Measurements from ENCODE around the gene PARVB.

PARVB gene

DNA sequence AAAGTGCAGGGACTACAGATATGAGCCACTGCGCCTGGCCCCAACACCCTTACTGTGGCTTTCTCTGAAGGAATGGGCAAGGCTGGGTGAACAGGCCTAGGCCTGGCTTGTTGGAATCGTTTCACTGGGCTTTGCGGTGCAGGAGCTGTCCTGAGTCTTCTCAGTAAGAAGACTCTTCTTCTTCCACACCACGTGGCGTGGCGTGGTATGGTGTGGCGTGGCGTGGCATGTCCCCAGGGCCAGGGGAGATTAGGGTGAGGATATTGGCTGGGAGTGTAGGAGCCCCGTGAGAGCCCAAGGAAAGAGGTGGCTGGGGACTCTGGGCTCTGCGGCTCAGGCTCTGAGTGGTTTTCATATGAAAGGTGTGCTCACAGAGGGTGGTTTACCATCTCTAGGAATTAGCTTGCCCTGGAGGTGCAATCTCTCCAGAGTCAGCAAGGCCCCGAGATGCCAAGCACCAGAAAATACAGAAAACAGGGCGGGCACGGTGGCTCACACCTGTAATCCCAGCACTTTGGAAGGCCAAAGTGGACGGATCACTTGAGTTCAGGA, 70.7 kb downstream of the PARVB start:
- DNase-seq (ENCODE audit: low read depth, low spot score): no peak
- in situ Hi-C loops (cut with HindIII; ENCODE audit: low sequenced_read_pairs): no loop called here
- TF ChIP-seq, protein P1, sequence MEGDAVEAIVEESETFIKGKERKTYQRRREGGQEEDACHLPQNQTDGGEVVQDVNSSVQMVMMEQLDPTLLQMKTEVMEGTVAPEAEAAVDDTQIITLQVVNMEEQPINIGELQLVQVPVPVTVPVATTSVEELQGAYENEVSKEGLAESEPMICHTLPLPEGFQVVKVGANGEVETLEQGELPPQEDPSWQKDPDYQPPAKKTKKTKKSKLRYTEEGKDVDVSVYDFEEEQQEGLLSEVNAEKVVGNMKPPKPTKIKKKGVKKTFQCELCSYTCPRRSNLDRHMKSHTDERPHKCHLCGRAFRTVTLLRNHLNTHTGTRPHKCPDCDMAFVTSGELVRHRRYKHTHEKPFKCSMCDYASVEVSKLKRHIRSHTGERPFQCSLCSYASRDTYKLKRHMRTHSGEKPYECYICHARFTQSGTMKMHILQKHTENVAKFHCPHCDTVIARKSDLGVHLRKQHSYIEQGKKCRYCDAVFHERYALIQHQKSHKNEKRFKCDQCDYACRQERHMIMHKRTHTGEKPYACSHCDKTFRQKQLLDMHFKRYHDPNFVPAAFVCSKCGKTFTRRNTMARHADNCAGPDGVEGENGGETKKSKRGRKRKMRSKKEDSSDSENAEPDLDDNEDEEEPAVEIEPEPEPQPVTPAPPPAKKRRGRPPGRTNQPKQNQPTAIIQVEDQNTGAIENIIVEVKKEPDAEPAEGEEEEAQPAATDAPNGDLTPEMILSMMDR (IDR thresholded peaks at IDR 0.05; ENCODE audit: low read depth, low read length): no peak
- no peak overlapping the region for H3K4me3 ChIP-seq (ENCODE audit: low read depth, low read length)

DNA sequence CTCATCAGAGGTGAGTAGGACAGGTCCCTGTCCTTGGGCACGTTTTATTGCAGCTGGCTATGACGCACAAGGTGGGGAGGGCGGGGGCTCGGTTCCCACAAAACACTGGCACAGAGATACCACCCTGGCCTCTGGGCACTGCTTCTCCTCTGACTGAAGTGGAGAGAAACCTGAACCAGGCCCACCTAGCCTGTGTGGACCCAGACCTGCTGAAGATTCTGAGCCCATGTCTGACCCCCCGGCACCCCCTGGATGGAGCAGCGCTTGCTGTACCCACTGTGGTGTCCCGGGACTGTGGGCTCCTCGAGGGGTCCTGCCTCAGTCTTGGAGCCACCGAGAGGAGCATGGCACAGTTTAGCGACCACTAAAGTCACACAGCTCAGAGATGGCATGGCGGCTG, 72.6 kb downstream of the PARVB start:
- no peak for DNase-seq (ENCODE audit: low read depth, low spot score)
- in situ Hi-C loops (cut with HindIII; ENCODE audit: low sequenced_read_pairs): no loop called here
- no peak overlapping the region for H3K4me3 ChIP-seq (ENCODE audit: low read depth, low read length)
- TF ChIP-seq, protein P1 (IDR thresholded peaks at IDR 0.05; ENCODE audit: low read depth, low read length): no peak

DNA sequence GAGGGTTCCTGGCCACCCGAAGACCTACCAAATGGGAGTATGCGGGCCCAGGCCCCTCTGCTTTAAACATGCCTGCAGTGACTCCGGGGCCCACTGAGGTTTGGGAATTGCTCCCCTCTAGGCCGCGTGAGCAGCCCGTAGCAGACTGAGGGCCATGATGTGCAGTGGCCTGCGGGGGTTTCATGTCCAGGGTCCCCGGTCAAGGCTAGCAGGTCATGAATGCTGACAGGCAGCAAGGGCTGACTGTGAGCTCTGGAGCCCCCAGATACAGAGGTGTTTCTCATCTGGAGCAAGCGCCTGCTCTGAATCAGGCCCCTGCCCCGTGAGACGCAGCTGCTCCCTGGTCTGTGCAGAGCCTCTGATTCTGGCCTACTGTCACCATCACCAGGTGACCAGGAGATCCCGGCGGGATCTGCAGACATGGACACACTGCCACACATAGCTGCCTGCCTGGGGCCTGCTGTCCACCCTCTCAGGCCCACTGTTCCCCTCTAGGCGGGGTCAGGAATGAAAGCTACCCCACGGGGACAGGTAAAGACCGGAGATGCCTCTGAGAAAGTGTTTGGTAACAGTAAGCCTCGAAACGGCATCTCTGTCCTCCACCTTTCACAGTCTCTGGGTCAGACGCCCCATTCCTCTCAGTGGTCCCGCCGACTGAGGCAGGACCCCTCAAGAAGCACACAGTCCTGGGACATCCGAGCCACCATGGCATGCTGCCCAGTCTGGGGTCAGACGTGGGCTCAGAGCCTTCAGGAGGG, 73.3 kb downstream of the PARVB start:
- no peak for DNase-seq (ENCODE audit: low read depth, low spot score)
- TF ChIP-seq, protein P1 (IDR thresholded peaks at IDR 0.05; ENCODE audit: low read depth, low read length): no peak
- H3K4me3 ChIP-seq (ENCODE audit: low read depth, low read length): no peak overlapping the region
- in situ Hi-C loops (cut with HindIII; ENCODE audit: low sequenced_read_pairs): no loop called here

DNA sequence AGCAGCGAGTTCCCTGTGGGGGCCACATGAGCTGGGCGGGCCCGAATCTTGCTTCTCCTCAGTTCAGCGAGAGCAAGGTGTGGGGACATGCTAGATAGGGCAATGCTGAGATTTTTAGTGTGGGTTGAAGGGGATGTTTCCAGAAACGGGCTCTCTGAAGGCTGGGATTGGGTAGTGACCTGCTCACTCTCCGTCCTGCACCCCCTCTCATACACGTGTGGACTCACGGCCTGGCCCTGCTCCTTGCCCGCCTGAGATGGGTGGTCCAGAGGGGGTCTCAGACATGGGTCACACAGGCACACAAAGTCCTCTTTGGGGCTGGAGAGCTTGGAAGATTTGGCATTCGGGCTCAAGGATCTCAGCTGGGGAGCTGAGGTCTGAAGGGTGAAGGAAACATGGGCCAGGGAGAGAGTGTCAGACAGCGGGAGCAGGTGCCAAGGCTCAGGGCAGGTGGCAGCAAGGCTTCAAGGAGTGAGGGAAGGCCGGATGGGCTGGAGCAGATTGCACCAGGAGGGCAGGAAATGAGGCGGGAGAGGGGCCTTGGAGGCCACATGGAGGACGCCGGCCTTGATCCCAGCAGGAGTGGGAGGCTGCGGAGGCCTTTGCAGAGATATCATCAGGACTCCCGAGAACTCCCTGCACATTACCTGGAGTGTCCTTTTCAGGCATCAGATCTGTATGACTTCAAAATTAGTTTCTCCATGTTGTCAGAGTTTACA, 74.1 kb downstream of the PARVB start:
- H3K4me3 ChIP-seq (ENCODE audit: low read depth, low read length): no peak overlapping the region
- no peak for DNase-seq (ENCODE audit: low read depth, low spot score)
- in situ Hi-C loops (cut with HindIII; ENCODE audit: low sequenced_read_pairs): no loop called here
- TF ChIP-seq, protein P1 (IDR thresholded peaks at IDR 0.05; ENCODE audit: low read depth, low read length): no peak

DNA sequence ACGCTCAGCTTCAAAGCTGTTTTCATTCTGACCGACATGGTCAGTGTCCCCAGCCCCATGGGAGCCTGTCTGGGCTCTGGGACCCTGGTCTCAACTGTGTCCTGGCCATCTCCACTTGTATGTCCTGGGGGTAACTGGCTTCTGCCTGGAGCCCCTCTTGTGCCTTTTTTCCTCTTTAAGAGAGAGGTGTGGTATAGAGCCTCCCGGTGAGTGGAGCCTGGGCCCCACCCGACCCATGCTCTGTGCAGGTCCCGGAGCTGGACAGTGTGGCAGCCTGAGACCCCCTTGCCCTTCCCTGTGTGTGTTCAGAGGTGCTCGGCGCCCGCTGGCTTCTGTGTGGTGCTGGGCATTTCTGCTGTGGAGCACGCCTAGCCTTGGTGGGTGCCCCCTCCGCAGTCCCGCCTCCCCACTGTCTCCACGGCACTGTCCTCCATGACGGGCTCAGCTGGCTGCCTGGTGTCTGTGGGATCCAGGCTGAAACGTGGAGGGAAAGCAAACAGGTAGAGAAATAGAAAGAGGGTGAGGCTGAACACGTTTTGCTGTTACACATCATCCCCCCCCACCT, 74.9 kb downstream of the PARVB start:
- in situ Hi-C loops (cut with HindIII; ENCODE audit: low sequenced_read_pairs): no loop called here
- TF ChIP-seq, protein P1 (IDR thresholded peaks at IDR 0.05; ENCODE audit: low read depth, low read length): no peak
- no peak overlapping the region for H3K4me3 ChIP-seq (ENCODE audit: low read depth, low read length)
- no peak for DNase-seq (ENCODE audit: low read depth, low spot score)

DNA sequence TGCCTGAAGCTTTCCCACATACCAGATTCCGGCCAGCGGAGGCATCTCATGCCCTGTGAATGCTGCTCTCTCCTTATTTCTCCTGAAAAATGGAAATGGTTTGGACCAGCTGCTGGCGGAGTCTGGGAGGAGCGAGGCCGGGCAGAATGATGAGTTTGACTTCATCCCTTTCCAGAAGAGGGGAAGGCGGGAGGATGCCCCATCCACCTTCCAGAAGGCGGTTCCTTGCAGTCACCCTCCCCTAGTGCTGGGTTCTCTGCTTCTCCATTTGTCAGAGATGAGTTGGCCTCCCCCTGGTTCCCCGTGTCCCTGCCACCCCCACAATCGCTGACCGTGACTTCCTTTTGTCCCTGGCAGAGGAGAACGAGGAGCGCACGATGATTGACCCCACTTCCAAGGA, 75.6 kb downstream of the PARVB start:
- TF ChIP-seq, protein P1 (IDR thresholded peaks at IDR 0.05; ENCODE audit: low read depth, low read length): no peak
- no peak for DNase-seq (ENCODE audit: low read depth, low spot score)
- in situ Hi-C loops (cut with HindIII; ENCODE audit: low sequenced_read_pairs): no loop called here
- no peak overlapping the region for H3K4me3 ChIP-seq (ENCODE audit: low read depth, low read length)

Measured in astrocyte of the spinal cord (primary cell).